ENCODE results near the gene MUC12.
A peak's percentile ranks its signal among the peaks of the same experiment; 100 is the strongest.
"Not testable (repeated sequence)": the region's sequence is repeated elsewhere in the genome, so short reads cannot be mapped to it uniquely, and the experiment has no call there.

MUC12 gene

GRCh38 chr7:100998530-100998929 is 29.2 kb downstream of the MUC12 start:
- DNase-seq, result not testable (repeated sequence)

GRCh38 chr7:100999334-100999733 is 30.0 kb downstream of the MUC12 start:
- not testable (repeated sequence) for DNase-seq

GRCh38 chr7:101000025-101000424 is 30.7 kb downstream of the MUC12 start:
- DNase-seq, result not testable (repeated sequence)

DNA sequence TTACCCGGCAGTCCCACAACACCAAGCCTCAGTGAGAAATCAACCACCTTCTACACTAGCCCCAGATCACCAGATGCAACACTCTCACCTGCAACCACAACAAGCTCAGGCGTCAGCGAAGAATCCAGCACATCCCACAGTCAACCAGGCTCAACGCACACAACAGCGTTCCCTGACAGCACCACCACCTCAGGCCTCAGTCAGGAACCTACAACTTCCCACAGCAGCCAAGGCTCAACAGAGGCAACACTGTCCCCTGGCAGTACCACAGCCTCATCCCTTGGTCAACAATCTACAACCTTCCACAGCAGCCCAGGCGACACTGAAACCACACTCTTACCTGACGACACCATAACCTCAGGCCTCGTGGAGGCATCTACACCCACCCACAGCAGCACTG is 33.0 kb downstream of the MUC12 start:
- DNase-seq, result not testable (repeated sequence)

GRCh38 chr7:101007361-101007760 is 38.0 kb downstream of the MUC12 start:
- DNase-seq, result not testable (repeated sequence)

- no peak for DNase-seq
Measured at GRCh38 chr7:101009629-101010028, 40.3 kb downstream of the MUC12 start.

DNA sequence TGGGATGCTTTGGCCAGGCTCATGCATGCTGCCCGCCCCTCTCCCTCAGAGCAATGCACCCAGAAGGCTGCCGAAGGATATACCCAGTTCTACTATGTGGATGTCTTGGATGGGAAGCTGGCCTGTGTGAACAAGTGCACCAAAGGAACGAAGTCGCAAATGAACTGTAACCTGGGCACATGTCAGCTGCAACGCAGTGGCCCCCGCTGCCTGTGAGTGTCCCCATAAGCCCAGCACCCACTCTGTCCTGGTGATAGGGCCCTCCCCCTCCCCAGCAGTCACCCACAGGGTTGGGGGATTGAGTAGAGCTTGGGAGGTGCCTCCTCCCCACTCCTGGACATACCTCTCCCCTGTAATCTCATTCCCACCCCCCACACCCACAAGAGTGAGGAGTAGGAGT is 43.6 kb downstream of the MUC12 start:
- DNase-seq, result no peak

GRCh38 chr7:101015626-101016025 is 46.3 kb downstream of the MUC12 start:
- DNase-seq, result no peak

DNA sequence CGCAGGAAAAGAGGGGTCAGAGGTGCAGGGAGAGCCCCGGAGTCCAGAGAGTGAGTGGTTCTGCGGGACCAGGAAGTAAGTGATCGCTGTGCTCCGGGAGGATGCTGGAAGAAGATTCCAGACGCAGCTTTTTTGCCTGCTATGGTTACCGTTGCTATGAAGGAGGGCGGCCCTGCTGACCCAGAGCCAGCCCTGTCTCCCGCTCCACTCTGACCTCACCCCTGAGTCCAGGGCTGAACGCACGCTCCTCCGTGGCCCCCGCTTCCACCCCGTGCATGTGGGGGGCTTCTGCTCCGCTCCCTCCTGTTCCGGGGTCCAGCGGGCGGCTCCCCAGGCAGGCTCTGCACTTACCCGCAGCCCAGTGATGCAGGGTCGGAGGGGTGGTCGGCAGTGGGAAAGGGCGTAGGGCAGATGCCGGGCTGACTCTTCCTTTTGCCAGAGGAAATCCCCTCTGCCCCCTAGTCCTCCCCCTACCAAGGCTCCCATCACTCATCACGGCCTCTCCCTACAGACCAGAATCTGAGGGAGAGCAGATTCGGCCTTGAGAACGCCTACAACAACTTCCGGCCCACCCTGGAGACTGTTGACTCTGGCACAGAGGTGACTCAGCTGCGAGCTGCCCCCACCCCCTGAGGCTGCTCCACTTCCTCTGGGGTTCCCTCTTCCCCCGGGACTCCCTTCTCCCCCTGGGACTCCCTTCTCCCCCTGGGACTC is 47.9 kb downstream of the MUC12 start:
- peak; percentile 81 for DNase-seq

- peak; percentile 57 for DNase-seq
Measured at GRCh38 chr7:101018271-101019167, 49.2 kb downstream of the MUC12 start.

DNA sequence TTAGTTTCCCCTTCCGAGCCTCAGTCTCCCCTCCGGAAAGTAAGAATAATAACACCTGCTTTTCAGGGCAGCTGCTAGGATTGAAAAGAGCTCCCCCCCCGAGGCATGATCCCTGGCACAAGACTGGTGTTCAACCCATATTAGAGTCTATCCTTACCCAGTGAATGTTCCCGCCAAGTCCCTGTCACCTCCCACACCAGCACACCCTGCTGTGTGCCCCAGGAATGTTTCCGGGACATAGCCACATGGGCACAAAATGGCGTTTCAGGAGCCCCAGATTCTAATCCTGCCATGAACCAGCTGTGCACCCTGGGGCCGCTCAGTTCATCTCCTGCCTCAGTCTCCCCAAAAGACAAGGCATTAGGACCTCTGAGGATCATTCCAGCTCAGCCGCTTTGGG is 51.1 kb downstream of the MUC12 start:
- DNase-seq, result no peak

GRCh38 chr7:101021703-101022102 is 52.3 kb downstream of the MUC12 start:
- no peak for DNase-seq

DNA sequence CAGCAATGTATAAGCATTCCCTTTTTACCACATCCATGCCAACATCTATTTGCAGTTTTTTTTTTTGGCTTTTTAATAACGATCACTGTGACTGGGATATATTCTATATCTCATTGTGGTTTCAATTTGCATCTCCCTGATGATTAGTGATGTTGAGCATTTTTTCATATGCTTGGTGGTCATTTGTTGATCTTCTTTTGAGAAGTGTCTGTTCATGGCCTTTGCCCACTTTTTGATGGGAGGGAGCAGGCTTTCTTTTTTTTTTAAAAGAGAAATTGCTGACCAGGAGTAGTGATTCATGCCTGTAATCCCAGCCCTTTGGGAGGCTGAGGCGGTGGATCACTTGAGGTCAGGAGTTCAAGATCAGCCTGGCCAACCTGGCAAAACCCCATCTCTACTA is 54.5 kb downstream of the MUC12 start:
- DNase-seq, result no peak

DNA sequence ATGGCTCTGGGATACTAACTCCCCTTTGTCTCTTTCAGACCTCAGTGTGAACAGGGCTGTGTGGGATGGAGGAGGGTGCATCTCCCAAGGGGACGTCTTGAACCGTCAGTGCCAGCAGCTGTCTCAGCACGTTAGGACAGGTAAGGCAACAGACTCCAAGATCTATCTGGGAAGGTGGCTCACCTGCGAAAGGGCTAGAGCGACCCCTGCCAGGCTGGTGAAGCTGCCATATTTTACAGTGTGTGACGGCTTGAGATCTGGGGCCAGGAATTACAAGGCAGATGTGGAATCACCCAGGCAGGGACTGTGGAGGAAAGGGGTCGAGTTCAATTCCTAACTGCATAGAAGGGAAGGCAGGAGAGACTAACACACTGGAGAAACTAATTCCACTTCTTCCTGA is 61.7 kb downstream of the MUC12 start:
- no peak for DNase-seq

DNA sequence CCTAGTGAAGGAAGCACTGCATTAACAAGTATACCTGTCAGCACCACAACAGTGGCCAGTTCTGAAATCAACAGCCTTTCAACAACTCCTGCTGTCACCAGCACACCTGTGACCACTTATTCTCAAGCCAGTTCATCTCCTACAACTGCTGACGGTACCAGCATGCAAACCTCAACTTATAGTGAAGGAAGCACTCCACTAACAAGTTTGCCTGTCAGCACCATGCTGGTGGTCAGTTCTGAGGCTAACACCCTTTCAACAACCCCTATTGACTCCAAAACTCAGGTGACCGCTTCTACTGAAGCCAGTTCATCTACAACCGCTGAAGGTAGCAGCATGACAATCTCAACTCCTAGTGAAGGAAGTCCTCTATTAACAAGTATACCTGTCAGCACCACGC is 66.6 kb downstream of the MUC12 start:
- DNase-seq, result no peak

- not testable (repeated sequence) for DNase-seq
Measured at GRCh38 chr7:101041283-101041682, 71.9 kb downstream of the MUC12 start.

DNA sequence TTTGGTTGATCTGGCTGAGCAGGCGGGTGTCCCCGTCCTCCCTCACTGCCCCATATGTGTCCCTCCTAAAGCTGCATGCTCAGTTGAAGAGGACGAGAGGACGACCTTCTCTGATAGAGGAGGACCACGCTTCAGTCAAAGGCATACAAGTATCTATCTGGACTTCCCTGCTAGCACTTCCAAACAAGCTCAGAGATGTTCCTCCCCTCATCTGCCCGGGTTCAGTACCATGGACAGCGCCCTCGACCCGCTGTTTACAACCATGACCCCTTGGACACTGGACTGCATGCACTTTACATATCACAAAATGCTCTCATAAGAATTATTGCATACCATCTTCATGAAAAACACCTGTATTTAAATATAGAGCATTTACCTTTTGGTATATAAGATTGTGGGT is 89.0 kb downstream of the MUC12 start:
- DNase-seq, result peak; percentile 77

- DNase-seq, result no peak
Measured at GRCh38 chr7:101059620-101059942, 90.2 kb downstream of the MUC12 start.

GRCh38 chr7:101060992-101061391 is 91.6 kb downstream of the MUC12 start:
- no peak for DNase-seq

DNA sequence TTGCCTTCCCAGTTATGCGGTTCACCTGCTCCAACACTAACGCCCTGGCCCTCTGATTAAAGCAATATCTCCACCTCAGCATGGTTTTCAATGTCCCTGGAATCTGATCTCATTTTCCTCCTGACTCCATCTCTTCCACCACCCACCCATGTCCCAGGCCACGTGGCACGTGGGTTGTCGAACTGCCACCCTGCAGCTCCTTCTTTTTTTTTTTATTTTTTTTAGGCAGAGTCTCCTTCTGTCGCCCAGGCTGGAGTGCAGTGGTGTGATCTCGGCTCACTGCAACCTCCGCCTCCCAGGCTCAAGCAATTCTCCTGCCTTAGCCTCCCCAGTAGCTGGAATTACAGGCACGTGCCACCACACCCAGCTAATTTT is 94.8 kb downstream of the MUC12 start:
- DNase-seq, result not testable (repeated sequence)

DNA sequence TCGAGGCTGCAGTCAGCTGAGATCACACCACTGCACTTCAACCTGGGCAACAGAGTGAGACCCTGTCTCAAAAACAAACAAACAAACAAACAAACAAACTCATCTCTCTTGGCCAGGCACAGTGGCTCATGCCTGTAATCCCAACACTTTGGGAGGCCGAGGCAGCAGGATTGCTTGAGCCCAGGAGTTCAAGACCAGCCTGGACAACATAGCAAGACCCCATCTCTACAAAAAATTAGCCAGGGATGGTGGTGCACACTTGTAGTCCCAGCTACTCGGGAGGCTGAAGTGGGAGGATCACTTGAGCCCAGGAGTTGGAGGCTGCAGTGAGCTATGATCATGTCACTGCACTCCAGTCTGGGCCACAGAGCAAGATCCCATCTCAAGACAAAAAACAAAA is 95.8 kb downstream of the MUC12 start:
- not testable (repeated sequence) for DNase-seq

DNA sequence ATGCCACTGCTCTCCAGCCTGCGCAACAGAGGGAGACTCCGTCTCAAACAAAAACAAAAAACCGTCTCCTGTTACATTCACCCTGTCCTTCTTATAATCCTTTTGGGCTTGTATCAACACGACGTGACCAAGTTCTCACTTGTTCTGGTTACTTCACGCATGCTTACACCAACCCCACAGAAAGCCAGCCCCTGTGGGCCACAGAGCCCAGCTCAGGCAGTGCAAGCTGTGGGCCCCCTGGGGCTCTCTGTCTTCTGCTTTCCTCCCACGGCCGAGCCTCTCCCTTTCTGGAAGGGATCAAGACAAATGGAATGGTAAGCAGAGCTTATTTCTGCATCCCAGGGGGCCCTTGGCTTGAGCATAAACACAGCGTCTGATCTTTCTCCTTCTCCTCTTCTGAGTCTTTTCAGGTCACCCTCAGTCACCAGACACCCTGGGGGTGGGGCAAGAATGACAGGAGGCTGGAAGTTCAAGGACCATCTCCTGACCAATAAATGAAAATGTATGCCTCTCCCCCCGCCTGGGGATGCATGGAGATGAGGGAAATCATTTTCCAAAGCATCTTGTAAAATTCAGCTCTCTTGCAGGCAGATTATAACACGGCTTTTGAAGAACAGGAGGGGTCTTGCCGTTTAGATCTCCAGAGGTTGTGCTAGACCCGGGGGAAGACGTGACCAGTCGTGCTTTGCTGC is 96.9 kb downstream of the MUC12 start:
- DNase-seq, result no peak

DNA sequence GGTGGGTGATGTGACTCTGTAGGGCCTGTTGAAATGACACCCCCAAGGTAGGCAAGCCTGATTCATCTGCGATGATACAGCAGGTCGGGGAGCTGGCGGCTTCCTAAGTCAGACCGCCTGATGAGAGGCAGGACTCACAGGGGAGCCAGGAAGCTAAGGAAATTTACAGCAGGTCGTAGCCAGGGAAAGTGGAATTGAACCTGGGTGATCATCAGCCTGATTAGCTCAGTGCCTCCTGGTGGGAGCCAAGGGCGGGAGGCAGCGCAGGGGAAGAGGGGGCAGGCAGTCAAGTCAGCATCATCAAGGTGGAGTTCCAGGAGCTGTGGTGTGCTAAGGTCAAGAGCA is 97.4 kb downstream of the MUC12 start:
- DNase-seq, result no peak

- DNase-seq, result no peak
Measured at GRCh38 chr7:101068401-101068800, 99.0 kb downstream of the MUC12 start.

Data from right forelimb (tissue), 1 donor.